ENCODE results near the gene ITPR3.

The ITPR3 gene

GRCh38 chr6:33602180-33602579, 18.9 kb upstream of the ITPR3 start:
- TF ChIP-seq ZBTB7A (IDR thresholded peaks at IDR 0.05; ENCODE audit: low read depth) (no peak), USF1 (IDR thresholded peaks at IDR 0.05) (no peak), EGR1 (IDR thresholded peaks at IDR 0.05) (no peak), CREB1 (IDR thresholded peaks at IDR 0.05; ENCODE audit: low read depth) (no peak), EP300 (IDR thresholded peaks at IDR 0.05; ENCODE audit: borderline replicate concordance) (no peak), FOXM1 (IDR thresholded peaks at IDR 0.05; ENCODE audit: borderline replicate concordance, low read depth) (no peak), CEBPB (IDR thresholded peaks at IDR 0.05) (no peak), TCF12 (IDR thresholded peaks at IDR 0.05; ENCODE audit: low read depth) (no peak), TAF1 (IDR thresholded peaks at IDR 0.05; ENCODE audit: low read depth) (no peak), NFIC (IDR thresholded peaks at IDR 0.05) (no peak), TEAD4 (IDR thresholded peaks at IDR 0.05) (no peak), MAX (IDR thresholded peaks at IDR 0.05) (no peak)

- TF ChIP-seq EP300 (IDR thresholded peaks at IDR 0.05; ENCODE audit: borderline replicate concordance) (no peak), TAF1 (IDR thresholded peaks at IDR 0.05; ENCODE audit: low read depth) (no peak), RAD21 (IDR thresholded peaks at IDR 0.05; ENCODE audit: low read depth) (no peak), YY1 (IDR thresholded peaks at IDR 0.05; ENCODE audit: low read depth) (no peak), USF1 (IDR thresholded peaks at IDR 0.05) (no peak), MAX (IDR thresholded peaks at IDR 0.05) (no peak), TEAD4 (IDR thresholded peaks at IDR 0.05) (no peak), CREB1 (IDR thresholded peaks at IDR 0.05; ENCODE audit: low read depth) (no peak), NFIC (IDR thresholded peaks at IDR 0.05) (no peak), ZBTB7A (IDR thresholded peaks at IDR 0.05; ENCODE audit: low read depth) (no peak), FOXM1 (IDR thresholded peaks at IDR 0.05; ENCODE audit: borderline replicate concordance, low read depth) (no peak), TCF12 (IDR thresholded peaks at IDR 0.05; ENCODE audit: low read depth) (no peak), CEBPB (IDR thresholded peaks at IDR 0.05) (no peak), REST (IDR thresholded peaks at IDR 0.05; ENCODE audit: low read depth) (no peak), EGR1 (IDR thresholded peaks at IDR 0.05) (no peak)
These were observed 15.9 kb upstream of the ITPR3 start for GRCh38 chr6:33604941-33605854.

- TF ChIP-seq MAX (IDR thresholded peaks at IDR 0.05) (no peak), NFIC (IDR thresholded peaks at IDR 0.05) (no peak), RAD21 (IDR thresholded peaks at IDR 0.05; ENCODE audit: low read depth) (no peak), FOXM1 (IDR thresholded peaks at IDR 0.05; ENCODE audit: borderline replicate concordance, low read depth) (no peak), CEBPB (IDR thresholded peaks at IDR 0.05) (no peak), CREB1 (IDR thresholded peaks at IDR 0.05; ENCODE audit: low read depth) (no peak), YY1 (IDR thresholded peaks at IDR 0.05; ENCODE audit: low read depth) (no peak), USF1 (IDR thresholded peaks at IDR 0.05) (no peak), EGR1 (IDR thresholded peaks at IDR 0.05) (no peak), TAF1 (IDR thresholded peaks at IDR 0.05; ENCODE audit: low read depth) (no peak), ZBTB7A (IDR thresholded peaks at IDR 0.05; ENCODE audit: low read depth) (no peak), TEAD4 (IDR thresholded peaks at IDR 0.05) (no peak), REST (IDR thresholded peaks at IDR 0.05; ENCODE audit: low read depth) (no peak), TCF12 (IDR thresholded peaks at IDR 0.05; ENCODE audit: low read depth) (no peak)
These were observed 14.5 kb upstream of the ITPR3 start for GRCh38 chr6:33606642-33607041.

GRCh38 chr6:33607126-33607783, 13.9 kb upstream of the ITPR3 start:
- TF ChIP-seq MAX (IDR thresholded peaks at IDR 0.05) = no peak
- TF ChIP-seq FOXM1 (IDR thresholded peaks at IDR 0.05; ENCODE audit: borderline replicate concordance, low read depth) = no peak
- TF ChIP-seq TEAD4 (IDR thresholded peaks at IDR 0.05) = no peak
- TF ChIP-seq TAF1 (IDR thresholded peaks at IDR 0.05; ENCODE audit: low read depth) = no peak
- no peak for TF ChIP-seq CREB1 (IDR thresholded peaks at IDR 0.05; ENCODE audit: low read depth)
- TF ChIP-seq TCF12 (IDR thresholded peaks at IDR 0.05; ENCODE audit: low read depth) = no peak

Data from Ishikawa (cell line).